Measurements from ENCODE around the gene RTL10. TPM values are rescaled to one million over a fixed set of nuclear protein-coding genes. Genes with fewer than 3 reads are reported as not detected.
"Not testable (repeated sequence)": the region's sequence is repeated elsewhere in the genome, so short reads cannot be mapped to it uniquely, and the experiment has no call there.

RTL10 gene
- total and polyA plus RNA-seq, 8 donors = 18.4 to 34.7 (median 28.0) TPM

DNA sequence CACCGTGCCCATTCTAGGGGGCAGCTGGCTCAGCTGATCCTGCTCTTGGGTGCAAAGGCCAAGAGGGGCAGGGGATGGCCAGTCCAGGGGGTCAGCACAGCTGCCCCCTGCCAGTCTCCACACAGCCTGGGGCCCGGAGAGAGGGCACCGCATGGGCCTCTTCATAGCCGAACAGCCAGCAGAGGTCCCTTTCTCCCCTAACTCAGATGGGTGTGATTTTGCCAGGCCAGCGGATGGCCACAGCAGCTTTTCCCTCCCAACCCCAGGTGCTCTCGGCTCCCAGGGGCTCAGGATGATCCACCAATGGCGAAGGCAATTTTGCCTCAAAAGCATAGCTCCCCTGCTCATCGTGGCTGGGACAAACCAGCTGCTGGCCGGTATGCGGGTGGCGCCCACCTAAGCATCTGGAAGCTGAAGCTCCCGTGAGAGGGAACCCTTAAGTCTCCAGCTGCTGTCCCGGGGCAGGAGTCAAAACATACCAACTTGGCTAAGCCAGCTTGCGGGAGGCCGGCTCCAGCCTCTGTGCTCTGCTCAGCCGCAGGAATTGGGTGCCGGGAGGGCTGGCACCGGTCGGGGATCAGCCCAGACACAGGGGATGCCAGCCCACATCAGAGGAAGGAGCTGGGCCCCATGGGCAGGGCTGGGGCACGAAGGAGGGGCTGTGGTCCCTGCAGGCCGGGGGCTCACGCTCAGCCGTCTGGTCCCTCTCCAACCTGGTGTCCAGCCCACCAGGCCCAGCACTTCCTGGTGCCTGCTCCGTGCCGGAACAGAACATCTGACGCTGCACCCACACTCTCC is 30.5 kb upstream of the RTL10 start:
- intact Hi-C loops (cut with DNase I) = no loop called here
- Histone ChIP-seq H3K27ac (no peak overlapping the region), H3K4me3 (no peak overlapping the region), H3K36me3 (peaks cover 0 to 9% of the 10 kb centered on the region in 2 donors), H3K27me3 (no peaks in the 10 kb centered on the region), H3K9me3 (no peaks in the 10 kb centered on the region), H3K4me1 (peaks cover 13 to 43% of the 10 kb centered on the region in 2 donors)
- DNase-seq (peak in 1 of 4 donors; percentile 71), ATAC-seq (no peak)
- TF ChIP-seq, protein P1, sequence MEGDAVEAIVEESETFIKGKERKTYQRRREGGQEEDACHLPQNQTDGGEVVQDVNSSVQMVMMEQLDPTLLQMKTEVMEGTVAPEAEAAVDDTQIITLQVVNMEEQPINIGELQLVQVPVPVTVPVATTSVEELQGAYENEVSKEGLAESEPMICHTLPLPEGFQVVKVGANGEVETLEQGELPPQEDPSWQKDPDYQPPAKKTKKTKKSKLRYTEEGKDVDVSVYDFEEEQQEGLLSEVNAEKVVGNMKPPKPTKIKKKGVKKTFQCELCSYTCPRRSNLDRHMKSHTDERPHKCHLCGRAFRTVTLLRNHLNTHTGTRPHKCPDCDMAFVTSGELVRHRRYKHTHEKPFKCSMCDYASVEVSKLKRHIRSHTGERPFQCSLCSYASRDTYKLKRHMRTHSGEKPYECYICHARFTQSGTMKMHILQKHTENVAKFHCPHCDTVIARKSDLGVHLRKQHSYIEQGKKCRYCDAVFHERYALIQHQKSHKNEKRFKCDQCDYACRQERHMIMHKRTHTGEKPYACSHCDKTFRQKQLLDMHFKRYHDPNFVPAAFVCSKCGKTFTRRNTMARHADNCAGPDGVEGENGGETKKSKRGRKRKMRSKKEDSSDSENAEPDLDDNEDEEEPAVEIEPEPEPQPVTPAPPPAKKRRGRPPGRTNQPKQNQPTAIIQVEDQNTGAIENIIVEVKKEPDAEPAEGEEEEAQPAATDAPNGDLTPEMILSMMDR (IDR thresholded peaks at IDR 0.05) = no peak

DNA sequence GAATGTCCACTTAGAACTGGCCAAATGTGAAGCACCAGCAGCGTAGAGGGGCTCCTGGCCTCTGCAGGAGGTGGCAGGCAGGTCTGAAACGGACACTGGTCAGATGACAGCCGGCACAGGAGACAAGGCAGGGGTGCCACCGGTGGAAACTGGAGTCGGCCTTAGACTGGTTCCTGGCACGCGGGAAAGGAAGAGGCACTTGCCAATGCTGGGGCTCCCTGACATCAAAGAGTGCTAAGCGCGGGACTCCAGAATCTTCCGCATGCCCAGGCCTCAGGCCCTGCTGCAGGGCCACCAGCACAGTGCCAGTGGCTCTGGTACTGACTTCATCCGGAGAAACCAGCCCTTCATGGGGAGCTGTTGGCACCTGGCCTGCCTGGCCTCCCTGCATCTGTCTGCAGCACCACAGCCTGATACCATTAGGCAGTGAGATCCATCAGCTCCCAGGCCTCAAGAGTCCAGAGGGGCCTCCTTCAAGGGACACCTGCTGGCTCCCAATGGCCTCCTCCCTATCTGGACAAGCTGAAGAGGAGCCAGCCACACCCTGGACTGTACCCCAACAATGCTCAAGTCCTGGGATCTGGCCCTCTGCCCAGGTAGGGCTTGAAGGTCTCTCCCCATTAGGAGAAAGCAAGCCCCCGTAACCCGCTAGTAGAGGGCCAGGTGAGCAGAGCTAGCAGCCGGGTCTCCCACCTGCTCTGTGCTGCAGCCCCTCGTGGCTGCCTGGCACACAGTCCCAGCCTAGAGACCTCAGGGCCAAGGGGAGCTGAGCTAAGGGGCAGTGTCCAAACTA is 29.7 kb upstream of the RTL10 start:
- DNase-seq (peak in 2 of 4 donors; percentile 16 to 50), ATAC-seq (no peak)
- H3K4me3 ChIP-seq = no peak overlapping the region
- H3K27me3 ChIP-seq = no peaks in the 10 kb centered on the region
- peaks cover 13 to 46% of the 10 kb centered on the region in 2 donors for H3K4me1 ChIP-seq
- H3K36me3 ChIP-seq = peaks cover 0 to 9% of the 10 kb centered on the region in 2 donors
- no peaks in the 10 kb centered on the region for H3K9me3 ChIP-seq
- no peak overlapping the region for H3K27ac ChIP-seq
- TF ChIP-seq, protein P1 (IDR thresholded peaks at IDR 0.05) = no peak
- intact Hi-C loops (cut with DNase I) = no loop called here

DNA sequence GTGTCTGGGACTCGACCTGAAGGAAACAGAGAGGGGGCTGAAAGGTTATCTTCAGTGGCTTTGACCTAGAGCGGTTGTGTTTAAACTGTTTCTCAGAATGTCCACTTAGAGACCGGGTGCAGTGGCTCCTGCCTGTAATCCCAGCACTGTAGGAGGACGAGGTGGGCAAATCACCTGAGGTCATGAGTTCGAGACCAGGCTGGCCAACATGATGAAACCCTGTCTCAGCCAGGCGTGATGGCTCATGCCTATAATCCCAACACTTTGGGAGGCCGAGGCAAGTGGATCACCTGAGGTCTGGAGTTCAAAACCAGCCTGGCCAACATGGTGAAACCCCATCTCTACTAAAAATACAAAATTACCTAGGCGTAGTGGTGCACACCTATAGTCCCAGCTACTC is 28.8 kb upstream of the RTL10 start:
- H3K4me3 ChIP-seq; ATAC-seq; H3K9me3 ChIP-seq; intact Hi-C loops (cut with DNase I); H3K27me3 ChIP-seq; H3K27ac ChIP-seq: not testable (repeated sequence)
- DNase-seq = peak in 1 of 4 donors; percentile 6
- Histone ChIP-seq H3K36me3 (peaks cover 0 to 13% of the 10 kb centered on the region in 2 donors), H3K4me1 (peaks cover 13 to 46% of the 10 kb centered on the region in 2 donors)

GRCh38 chr22:19882446-19883381 is 28.0 kb upstream of the RTL10 start:
- TF ChIP-seq, protein P1 (IDR thresholded peaks at IDR 0.05) = no peak
- Histone ChIP-seq H3K9me3 (no peaks in the 10 kb centered on the region), H3K27me3 (no peaks in the 10 kb centered on the region), H3K27ac (no peak overlapping the region), H3K4me3 (no peak overlapping the region), H3K4me1 (peaks cover 13 to 43% of the 10 kb centered on the region in 2 donors), H3K36me3 (peaks cover 0 to 20% of the 10 kb centered on the region in 2 donors)
- intact Hi-C loops (cut with DNase I) = no loop called here
- ATAC-seq (no peak), DNase-seq (peak in 2 of 4 donors; percentile 30 to 68)

All from left lung (tissue), 10 donors.